HG03159 (cell line): ENCODE data around the gene EPB41L2.

Experiments
- ATAC-seq: cut with Tn5 transposase; IDR thresholded peaks from one replicate; pipeline ENCODE4 v1.9.1; 2021; ENCODE audit warnings: mild to moderate bottlenecking, moderate library complexity; ENCODE audit not compliant: unreplicated experiment

EPB41L2 gene

DNA sequence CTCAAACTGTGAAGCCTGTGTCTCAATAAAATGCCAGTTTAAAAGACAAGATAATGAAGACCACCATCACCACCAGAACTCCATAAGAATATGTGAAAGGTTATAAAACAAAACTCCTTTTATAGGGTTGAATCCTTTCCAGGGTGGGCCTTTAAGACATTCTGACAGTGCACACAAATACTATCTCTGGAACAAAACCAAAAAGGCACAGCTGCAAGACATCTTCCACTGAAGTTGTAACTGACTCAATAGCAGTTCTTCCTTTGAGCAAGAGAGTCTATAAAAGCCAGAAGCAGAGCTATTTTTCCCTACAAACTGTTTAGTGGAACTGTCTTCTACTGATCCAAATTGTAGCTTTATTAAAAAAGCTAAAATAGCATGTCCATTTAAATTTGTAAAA is 81.6 kb downstream of the EPB41L2 start:
- ATAC-seq: no peak

DNA sequence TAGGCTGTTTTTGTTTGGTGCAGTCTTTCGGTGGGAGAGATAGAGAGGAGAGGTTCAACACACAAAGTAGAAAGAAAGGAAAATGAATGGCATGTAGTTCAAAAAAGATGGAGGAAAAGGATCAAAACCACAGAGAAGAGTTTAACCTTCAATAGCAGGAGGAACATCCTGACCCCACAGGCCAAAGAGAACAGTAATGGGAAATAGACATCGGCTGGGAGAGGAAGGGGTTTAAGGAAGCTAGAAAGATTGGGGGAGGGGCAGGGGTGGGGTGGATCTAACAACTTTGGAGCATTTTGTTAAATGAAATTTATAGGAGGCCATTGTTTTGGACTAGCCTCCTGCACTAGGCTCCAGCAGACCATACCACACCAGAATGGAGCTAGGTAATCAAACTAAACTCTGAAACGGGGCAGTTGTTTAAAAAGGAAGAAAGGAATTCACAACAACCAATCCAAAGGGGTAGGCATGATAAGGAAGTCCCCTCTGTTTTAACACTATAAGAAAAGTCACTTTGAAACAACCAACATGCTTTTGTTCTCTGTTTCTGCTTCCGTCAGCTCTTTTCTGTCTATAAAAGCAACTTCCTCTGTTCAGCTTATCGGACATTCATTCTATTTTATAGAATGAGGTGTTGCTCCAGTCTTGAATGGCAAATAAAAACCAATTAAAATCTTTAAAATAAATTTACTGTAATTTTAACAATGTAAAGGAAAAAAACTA is 82.6 kb downstream of the EPB41L2 start:
- ATAC-seq: no peak

DNA sequence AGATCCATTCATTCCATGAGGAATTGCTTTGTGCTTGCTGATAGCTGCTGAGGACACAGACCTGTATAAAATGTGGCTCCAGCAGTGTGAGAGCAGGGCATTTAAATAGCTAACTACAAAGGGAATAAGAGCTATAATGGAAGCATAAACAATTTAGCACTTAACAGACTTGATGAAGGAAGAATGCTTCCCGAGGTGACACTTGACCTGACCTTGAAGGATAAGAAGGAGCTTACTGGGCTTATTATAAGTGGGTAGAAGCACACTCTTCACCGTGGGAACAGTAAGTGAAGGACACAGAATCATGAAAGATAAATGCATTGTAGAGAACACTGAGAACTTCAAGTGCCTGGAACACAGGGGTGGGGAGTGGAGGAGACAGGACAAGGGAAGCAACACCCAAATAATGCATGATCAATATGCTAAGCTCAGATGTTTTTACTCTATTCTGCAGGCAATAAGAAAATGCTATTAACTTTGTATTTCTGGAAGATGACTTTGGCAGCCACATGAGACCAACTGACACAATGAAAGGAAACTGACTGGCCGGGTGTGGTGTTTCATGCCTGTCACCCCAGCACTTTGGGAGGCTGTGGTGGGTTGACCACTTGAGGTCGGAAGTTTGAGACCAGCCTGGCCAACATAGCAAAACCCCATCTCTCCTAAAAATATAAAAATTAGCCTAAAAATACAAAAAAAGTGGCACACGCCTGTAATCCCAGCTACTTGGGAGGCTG is 84.2 kb downstream of the EPB41L2 start:
- no peak for ATAC-seq

DNA sequence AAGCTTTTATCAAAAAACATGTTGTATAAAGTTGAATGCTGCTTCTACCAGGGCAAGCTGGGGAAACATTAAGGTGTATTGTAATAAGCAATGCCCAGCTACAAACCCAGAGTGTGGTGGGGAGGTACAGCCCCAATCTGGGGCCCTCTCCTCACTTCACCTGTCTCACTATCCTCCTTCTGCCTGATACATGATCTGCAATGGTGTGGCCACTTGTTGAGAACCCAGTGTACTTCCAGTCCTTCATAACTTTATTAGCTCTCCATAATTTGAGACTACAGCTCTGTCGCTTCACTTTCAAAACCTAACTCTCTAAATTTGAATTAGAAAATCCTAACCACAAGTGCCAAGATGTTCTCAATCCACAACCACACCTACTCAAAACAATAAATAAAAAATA is 84.9 kb downstream of the EPB41L2 start:
- no peak for ATAC-seq

DNA sequence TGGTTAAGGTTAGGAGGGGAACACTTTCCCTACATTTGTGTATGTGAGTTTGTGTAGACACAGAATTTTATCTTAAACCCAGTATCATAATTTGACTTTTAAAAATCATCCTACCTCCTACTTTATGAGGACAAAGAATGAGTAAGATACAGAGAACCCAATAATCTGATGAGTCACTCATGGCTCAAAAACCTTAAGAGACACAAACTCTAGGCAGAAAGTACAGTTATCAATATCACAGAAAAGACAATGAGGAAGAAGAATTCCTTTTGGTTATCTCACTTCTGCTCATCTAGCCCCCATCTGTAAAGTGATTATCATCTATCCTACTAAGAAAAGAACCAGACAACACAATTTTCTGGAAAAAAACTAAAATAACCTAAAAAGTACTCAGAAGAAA is 87.7 kb downstream of the EPB41L2 start:
- no peak for ATAC-seq

DNA sequence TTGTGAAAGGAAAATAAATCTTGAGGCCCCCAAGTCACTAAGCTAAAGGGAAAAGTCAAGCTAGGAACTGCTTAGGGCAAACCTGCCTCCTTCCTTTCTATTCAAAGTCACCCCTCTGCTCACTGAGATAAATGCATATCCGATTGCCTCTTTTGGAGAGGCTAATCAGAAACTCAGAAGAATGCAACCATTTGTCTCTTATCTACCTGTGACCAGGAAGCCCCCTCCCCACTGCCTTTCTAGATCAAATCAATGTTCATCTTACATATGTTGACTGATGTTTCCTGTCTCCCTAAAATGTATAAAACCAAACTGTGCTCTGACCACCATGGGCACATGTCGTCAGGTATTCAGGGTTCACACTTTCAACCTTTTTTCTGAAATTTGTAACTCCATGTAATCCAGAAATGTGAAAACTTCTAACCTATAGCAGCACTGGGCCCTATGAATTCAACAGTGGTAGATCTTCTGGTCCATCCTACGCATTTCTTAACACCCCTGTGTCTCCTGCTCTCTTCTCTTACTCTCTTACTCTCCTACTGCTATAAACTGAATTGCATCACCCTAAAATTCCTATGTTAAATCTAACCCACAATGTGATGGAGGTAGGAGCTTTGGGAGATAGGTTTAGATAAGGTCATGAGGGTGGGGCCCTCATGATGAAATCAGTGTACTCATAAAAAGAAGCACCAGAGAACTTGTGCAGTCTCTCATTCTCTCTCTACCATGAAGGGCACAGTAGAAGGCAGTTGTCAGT is 89.3 kb downstream of the EPB41L2 start:
- ATAC-seq: no peak

DNA sequence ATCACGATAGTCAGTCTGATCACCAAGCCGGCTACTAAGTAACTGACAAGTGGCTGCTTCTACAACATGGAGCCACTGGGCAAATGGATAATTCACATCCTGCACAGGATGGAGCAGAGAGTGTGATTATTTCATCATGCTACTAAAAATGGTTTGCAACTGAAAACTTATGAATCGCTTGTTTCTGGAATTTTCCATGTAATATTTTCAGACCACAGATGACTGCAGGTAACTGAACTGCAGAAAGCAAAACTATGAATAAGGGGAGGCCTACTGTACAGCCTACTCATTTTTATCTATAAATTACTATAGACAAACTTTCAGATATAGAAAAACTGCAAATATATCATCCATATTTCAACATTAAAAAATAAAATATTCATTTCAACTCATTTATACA is 91.5 kb downstream of the EPB41L2 start:
- no peak for ATAC-seq

DNA sequence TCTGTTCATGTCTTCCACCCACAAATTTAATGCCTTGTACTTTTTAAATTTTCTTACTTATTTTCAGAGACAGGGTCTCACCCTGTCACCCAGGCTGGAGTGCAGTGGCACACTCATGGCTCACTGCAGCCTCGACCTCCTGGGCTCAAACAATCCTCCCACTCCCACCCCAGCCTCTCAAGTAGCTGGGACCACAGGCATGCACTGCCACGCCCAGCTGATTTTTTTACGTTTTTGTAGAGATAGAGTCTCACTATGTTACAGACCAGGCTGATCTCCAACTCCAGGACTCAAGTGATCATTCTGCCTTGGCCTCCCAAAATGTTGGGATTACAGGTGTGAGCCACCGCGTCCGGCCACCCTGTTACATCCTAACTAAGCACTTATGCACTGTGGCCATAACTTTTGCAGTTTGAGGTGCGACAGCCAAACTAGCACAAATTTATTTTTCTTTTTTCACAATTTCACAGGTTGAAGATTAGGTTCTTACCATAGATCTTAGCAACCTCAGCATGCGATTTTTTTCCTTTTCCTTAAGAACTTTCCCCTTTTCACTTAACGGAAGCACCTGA is 92.1 kb downstream of the EPB41L2 start:
- no peak for ATAC-seq

DNA sequence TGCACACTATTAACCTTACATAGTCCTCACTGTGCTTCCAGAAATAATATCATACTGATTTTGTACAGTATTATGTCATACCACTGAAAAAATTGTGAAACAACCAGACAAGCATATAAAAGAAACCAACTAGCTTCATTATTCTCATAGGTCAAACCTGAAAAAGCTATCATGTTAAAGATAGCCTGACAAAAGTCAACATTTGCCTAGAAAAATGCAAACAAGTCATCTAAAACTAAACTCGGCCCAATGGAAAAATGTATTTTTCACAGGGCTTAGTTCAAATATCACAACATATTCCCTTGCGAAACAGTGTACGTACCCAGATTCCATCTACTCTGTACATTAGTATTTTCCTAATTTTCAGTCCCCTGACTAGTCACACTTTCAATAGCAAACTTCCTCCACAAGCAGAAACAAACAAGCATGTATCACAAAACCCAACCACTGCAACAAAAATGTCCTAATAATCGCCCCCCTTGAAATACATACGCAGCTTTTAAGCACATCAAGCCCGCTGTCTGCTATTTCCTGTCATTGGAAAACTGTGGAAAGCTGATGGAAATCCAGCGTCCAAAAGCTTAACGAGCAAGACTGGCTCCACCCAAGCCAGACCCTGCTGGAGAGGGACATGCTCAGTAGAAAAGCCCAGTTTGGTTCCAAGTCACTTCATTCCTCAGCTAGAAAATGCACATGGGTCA is 93.1 kb downstream of the EPB41L2 start:
- no peak for ATAC-seq

DNA sequence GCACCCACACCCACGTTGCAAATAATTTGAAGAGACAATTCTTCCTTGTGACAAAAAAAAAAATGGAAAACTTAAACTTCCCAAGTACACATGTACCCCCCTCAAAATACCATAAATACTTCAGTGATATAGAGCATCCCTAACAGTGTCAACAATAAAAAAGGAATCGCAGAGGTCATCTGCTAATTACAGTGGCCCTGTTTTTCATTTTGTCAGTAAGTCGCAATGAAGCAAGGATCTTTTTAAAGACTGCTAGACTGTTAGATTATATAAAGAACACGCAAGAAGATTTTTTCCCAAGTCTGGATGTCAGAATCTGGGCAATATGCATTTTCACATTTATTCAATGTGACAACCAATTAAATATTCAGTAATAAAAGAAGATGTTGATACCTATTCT is 93.9 kb downstream of the EPB41L2 start:
- no peak for ATAC-seq

DNA sequence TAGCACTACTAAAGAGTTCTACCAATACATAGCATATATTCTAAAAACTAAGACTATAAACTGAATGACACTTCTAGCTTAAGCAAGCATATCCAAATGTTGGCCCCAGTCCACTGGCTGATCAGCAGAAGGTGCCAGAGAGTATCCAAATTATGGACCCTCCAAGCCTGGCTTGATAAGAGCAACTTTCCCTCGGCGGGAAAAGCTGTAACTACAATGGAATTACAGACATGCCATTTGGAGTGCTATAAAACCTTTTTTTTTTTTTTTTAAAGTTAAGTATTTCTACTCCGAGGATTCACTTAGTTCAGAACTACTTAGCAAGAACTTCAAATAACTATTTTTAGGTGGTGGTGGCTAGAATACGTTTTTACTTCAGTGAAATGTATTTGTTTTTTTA is 94.6 kb downstream of the EPB41L2 start:
- no peak for ATAC-seq

DNA sequence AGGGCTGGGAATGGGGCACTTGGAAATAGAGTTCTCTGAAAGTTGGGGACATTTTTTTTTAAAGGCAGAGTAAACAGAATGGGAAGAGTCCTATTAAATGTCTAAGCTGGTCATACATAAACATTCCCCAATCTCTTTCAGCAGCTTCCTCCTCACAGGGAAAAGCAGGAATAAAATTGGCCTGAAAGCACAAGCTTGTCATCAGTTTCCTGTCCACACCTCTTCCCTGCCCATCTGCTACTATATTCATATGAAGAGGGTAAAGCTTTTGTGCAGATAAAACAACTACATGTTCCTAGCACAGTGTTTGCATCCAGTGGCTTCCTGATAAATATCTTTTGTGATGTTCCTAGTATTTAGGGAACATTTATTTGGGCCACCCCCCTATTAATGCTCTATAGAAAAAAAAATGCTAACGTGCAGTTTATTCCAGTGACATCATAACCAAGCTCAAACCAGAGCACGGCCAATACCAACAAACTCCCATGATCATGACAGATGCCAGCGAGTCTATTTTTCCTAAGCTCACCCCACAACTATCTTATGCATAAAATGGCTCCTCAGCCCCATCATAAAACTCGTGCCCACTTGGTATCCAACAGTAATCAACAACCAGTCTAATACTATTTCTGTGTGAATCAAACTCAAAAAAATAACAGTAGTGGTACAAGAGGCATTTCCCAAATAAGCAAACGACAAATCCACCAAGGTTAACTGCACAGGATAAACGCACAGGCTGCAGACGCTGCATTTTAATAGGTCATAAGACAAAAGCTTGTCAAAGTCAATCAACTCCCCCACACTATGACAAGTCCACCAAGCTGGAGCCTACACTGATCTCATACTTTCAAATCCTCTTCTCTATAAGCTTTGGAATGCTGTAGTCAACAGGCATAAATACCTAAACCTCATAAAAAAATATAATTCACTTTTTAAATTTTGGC is 95.3 kb downstream of the EPB41L2 start:
- no peak for ATAC-seq

DNA sequence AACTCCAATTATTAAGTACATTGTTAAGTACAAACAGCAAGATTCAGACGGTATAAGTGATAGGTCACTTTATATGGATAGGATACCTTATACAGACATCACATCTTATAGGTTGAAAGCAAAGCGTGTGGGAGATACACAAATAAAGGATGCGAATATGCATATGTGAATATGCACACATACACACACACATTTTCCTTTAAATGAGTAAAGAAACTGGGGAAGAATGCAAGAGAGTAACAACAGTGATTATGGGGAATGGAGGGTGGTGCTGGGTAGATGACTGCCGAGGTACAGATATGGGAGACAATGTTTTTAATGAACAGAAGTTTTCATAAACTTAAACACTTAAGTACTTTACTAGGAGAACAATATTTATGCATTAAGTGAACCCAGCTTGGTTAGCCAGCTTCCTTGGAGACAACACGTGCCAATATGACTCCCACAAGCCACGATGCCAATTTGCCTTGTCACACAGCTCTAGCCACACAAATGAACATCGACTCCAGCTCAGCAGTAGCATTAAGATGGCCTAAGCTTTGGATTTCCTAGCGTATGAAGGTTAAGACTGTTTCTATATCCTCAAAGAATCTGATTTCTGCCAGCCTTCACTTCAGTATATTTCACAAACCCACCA is 96.6 kb downstream of the EPB41L2 start:
- no peak for ATAC-seq

DNA sequence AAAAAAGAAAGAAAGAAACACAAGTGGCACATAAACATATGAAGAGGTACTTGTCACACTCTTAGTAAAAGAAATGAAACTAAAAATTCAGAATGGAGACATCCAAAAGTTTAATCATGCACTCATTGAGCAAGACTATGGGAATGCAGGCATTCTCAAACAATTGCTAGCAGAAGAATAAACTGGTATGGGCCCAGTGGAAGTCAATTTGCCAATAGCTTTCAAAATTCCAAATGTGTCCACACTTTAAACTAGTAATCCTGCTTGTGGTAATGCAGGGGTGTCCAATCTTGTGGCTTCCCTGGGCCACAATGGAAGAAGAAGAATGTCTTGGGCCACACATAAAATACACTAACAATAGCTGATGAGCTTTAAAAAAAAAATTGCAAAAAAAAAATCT is 97.4 kb downstream of the EPB41L2 start:
- no peak for ATAC-seq

DNA sequence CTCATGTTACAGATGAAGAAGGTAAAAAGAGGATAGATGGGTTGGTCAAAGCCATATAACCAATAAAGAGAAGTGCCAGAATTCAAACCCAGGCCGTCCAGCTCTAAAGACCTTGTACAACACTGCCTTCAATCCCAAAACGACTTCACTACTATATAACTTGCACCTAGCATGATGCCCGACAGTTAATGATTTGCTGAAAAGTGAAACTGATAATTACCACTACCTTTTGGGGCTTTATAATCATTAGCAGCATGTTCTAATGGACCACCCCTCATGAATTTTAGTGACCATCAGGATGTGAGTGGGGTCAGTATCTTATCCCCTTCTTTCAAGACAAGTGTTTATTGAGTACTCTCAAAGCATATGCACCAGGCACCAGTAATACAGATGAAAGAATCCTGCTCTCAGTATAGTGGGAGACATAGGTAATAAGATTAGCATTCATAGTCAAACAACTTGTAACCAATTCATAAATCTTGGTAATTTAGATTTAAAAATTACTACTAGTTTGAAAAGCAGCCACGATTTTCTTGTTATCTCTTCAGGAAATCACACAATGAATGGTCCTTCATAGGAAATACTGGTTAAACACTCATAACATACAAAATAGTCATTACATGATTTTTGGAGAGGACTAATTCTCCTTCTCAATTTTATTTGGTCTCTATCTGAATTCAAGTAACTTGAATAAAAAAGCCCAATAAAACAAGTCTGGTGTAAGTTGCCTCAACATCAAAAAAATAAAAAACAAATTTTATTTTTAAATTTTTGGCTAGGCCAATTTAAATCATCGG is 98.0 kb downstream of the EPB41L2 start:
- no peak for ATAC-seq

DNA sequence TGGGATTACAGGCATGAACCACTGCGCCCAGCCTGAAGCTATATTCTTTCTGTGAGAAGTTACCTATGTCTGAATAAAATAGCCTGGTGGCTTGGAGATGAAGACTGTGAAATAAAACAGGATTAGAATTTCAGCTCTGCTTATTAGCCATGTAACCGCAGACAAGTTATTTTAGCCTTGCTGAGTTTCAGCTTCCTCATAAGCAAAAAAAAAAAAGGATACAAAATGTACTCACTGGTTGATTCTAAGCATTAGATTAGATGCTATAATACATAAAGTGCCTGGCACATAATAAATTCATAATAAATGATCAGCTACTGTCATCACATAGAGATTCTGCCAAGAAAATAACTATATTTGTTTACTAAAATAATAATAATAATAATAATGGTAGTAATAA is 98.8 kb downstream of the EPB41L2 start:
- ATAC-seq: peak; percentile 52

DNA sequence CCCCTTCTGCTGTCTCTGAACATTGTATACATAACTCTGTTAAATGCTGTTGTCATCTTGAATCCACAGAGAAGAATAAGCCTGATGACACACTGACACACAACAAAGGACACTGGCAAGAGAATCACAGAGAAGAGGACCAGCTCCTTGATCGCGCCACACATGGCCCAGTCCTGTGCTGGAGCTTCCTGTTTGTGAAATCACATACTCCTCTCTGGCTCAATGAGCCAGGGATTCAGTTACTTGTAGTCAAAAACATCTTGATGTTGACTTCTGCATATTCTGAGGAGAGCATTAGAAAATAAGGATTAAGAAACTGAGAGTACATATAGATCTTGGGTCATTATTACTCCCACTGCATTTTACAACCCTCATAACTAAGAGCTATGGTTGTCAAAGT is 100.1 kb downstream of the EPB41L2 start:
- no peak for ATAC-seq

DNA sequence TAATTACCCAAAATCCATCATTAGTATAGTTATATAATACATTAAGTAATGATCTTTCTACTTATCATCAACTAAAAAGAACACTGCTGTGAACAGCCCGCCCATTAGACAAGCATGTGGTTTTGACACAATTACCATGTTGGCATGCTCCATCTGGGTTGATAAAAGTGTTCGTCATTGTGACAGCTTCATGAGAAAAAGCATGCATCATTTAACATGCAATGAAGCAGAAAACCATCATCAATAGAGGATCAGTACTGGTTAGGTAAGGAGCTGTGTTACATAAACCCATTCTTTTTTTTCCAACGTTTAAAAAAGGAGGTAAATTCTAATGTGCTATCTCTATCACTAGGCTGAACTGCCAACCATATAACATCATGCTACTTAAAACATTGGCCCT is 101.9 kb downstream of the EPB41L2 start:
- ATAC-seq: no peak

DNA sequence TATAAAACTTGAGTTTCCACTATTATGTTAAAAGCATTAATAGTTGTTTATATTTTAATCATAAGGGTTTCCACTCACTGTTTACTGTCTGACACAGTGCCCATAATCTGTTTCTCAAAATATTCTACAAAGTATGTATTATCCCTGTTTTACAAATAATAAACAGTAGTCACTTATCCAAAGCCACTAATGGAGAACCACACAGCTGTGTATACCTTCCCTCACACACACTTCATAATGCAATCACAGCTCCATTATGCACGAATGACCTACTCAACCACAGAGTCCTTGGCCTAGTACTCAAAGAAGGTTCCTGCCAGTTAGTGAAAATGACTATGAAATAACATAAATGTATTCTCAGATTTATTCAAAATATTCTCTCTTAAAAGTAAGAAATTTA is 103.1 kb downstream of the EPB41L2 start:
- no peak for ATAC-seq
